ENCODE measurements around the gene THPO.

Gene THPO

DNA sequence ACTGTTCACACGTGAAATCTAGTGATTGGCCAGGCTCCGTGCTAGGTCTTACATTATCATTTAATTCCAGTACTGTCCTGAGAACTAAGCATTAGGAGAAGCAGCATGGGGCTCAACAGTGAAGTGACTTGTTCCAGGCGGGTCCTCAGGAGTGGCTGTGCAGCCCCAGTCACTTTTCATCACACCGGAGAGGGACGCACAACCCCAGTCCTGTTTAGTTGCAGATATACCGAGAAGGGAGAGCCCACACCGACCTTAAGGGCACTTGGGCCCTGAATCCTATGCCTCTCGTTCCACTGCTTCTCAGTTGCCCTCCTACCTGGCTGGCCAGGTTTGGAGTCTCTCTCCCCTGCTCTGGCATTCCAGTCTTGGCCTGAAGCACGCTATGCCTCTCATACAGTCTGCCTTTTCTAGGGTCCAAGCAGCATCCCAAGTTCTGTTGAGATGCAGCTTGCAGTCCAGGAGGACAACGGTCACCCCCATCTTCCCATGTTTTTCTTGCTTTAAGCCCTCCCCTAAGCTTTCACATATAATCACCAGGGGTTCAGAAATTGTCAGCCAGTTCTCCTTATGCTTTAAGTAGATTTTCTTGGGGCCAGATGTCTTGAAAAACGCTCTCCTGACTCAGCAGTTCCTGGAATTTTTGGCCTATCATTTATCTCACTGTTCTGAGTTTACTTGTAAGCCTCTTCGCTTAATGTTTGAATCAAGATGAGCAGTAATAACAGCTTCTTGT, 30.5 kb downstream of the THPO start:
- H2BK120ac ChIP-seq (ENCODE audit: insufficient read depth, low read length, poor library complexity): no peak overlapping the region
- WGBS (ENCODE audit: extremely low coverage, insufficient coverage, insufficient read length): no CpG with 5 or more reads among the region's 12 CpGs
- no peak overlapping the region for H2BK12ac ChIP-seq (ENCODE audit: low read length)
- no peak overlapping the region for H3K23ac ChIP-seq (ENCODE audit: low read length)
- no peaks in the 10 kb centered on the region for H3K9me3 ChIP-seq (ENCODE audit: insufficient read depth, low read depth, low read length)
- no peak overlapping the region for H3K4me2 ChIP-seq (ENCODE audit: low read length)
- no peak overlapping the region for H3K18ac ChIP-seq (ENCODE audit: low read length)
- no peak overlapping the region for H3K4me3 ChIP-seq (ENCODE audit: low read depth, low read length)
- no peak overlapping the region for H3K9ac ChIP-seq (ENCODE audit: low read length)
- no peak overlapping the region for H3K4ac ChIP-seq (ENCODE audit: low read depth, low read length)
- H3K36me3 ChIP-seq (ENCODE audit: control insufficient read depth in 1 of 2, insufficient read depth in 2 of 2, low read length in 2 of 2): peaks cover 25 to 34% of the 10 kb centered on the region in 2 experiments
- H4K91ac ChIP-seq (ENCODE audit: low read depth, low read length): no peak overlapping the region
- H4K12ac ChIP-seq (ENCODE audit: low read depth, low read length): no peak overlapping the region
- H3K14ac ChIP-seq (ENCODE audit: low read length): no peak overlapping the region
- H3K79me1 ChIP-seq (ENCODE audit: low read length): no peaks in the 10 kb centered on the region
- no peaks in the 10 kb centered on the region for H3K79me2 ChIP-seq (ENCODE audit: control insufficient read depth, insufficient read depth, low read length, poor library complexity)
- H2AK5ac ChIP-seq (ENCODE audit: low read length): no peak overlapping the region
- no peak overlapping the region for H2BK5ac ChIP-seq (ENCODE audit: low read depth, low read length, poor library complexity)
- DNase-seq: no peak
- no peaks in the 10 kb centered on the region for H3K27me3 ChIP-seq (ENCODE audit: insufficient read depth, low read length)
- no peak overlapping the region for H2AFZ ChIP-seq (ENCODE audit: insufficient read depth, low read length, poor library complexity)
- no peak overlapping the region for H4K8ac ChIP-seq (ENCODE audit: low read depth, low read length)
- H3K27ac ChIP-seq (ENCODE audit: low read depth, low read length): no peak overlapping the region
- H3K4me1 ChIP-seq (ENCODE audit: control insufficient read depth in 1 of 2, insufficient read depth in 2 of 2, low read length in 2 of 2): no peaks in the 10 kb centered on the region

- H4K91ac ChIP-seq (ENCODE audit: low read depth, low read length): no peak overlapping the region
- no peak overlapping the region for H2BK120ac ChIP-seq (ENCODE audit: insufficient read depth, low read length, poor library complexity)
- no peak overlapping the region for H3K23ac ChIP-seq (ENCODE audit: low read length)
- no peak overlapping the region for H2BK5ac ChIP-seq (ENCODE audit: low read depth, low read length, poor library complexity)
- H3K79me2 ChIP-seq (ENCODE audit: control insufficient read depth, insufficient read depth, low read length, poor library complexity): no peaks in the 10 kb centered on the region
- no peaks in the 10 kb centered on the region for H3K27me3 ChIP-seq (ENCODE audit: insufficient read depth, low read length)
- no peak overlapping the region for H2BK12ac ChIP-seq (ENCODE audit: low read length)
- no peak overlapping the region for H3K27ac ChIP-seq (ENCODE audit: low read depth, low read length)
- no peaks in the 10 kb centered on the region for H3K79me1 ChIP-seq (ENCODE audit: low read length)
- H3K18ac ChIP-seq (ENCODE audit: low read length): no peak overlapping the region
- whole genome bisulfite sequencing (ENCODE audit: extremely low coverage, insufficient coverage, insufficient read length): no CpG with 5 or more reads among the region's 20 CpGs
- no peak overlapping the region for H2AFZ ChIP-seq (ENCODE audit: insufficient read depth, low read length, poor library complexity)
- no peak for DNase-seq
- no peak overlapping the region for H3K4ac ChIP-seq (ENCODE audit: low read depth, low read length)
- peaks cover 24 to 29% of the 10 kb centered on the region in 2 experiments for H3K36me3 ChIP-seq (ENCODE audit: control insufficient read depth in 1 of 2, insufficient read depth in 2 of 2, low read length in 2 of 2)
- H3K14ac ChIP-seq (ENCODE audit: low read length): no peak overlapping the region
- no peak overlapping the region for H3K4me3 ChIP-seq (ENCODE audit: low read depth, low read length)
- no peak overlapping the region for H2AK5ac ChIP-seq (ENCODE audit: low read length)
- no peak overlapping the region for H3K4me2 ChIP-seq (ENCODE audit: low read length)
- no peaks in the 10 kb centered on the region for H3K9me3 ChIP-seq (ENCODE audit: insufficient read depth, low read depth, low read length)
- H4K8ac ChIP-seq (ENCODE audit: low read depth, low read length): no peak overlapping the region
- H3K9ac ChIP-seq (ENCODE audit: low read length): no peak overlapping the region
- H3K4me1 ChIP-seq (ENCODE audit: control insufficient read depth in 1 of 2, insufficient read depth in 2 of 2, low read length in 2 of 2): no peaks in the 10 kb centered on the region
- no peak overlapping the region for H4K12ac ChIP-seq (ENCODE audit: low read depth, low read length)
Measured at GRCh38 chr3:184346480-184347190, 31.4 kb downstream of the THPO start.

- H2AK5ac ChIP-seq (ENCODE audit: low read length): no peak overlapping the region
- H3K23ac ChIP-seq (ENCODE audit: low read length): no peak overlapping the region
- no peaks in the 10 kb centered on the region for H3K79me1 ChIP-seq (ENCODE audit: low read length)
- H2BK120ac ChIP-seq (ENCODE audit: insufficient read depth, low read length, poor library complexity): no peak overlapping the region
- H3K27ac ChIP-seq (ENCODE audit: low read depth, low read length): no peak overlapping the region
- H3K79me2 ChIP-seq (ENCODE audit: control insufficient read depth, insufficient read depth, low read length, poor library complexity): no peaks in the 10 kb centered on the region
- peak; percentile 44 to 64 for DNase-seq
- H3K4me2 ChIP-seq (ENCODE audit: low read length): no peak overlapping the region
- H4K91ac ChIP-seq (ENCODE audit: low read depth, low read length): no peak overlapping the region
- no peaks in the 10 kb centered on the region for H3K27me3 ChIP-seq (ENCODE audit: insufficient read depth, low read length)
- H2AFZ ChIP-seq (ENCODE audit: insufficient read depth, low read length, poor library complexity): no peak overlapping the region
- H4K8ac ChIP-seq (ENCODE audit: low read depth, low read length): no peak overlapping the region
- WGBS (ENCODE audit: extremely low coverage, insufficient coverage, insufficient read length): no CpG with 5 or more reads among the region's 14 CpGs
- no peak overlapping the region for H3K4ac ChIP-seq (ENCODE audit: low read depth, low read length)
- peaks cover 21 to 28% of the 10 kb centered on the region in 2 experiments for H3K36me3 ChIP-seq (ENCODE audit: control insufficient read depth in 1 of 2, insufficient read depth in 2 of 2, low read length in 2 of 2)
- H3K18ac ChIP-seq (ENCODE audit: low read length): no peak overlapping the region
- no peak overlapping the region for H4K12ac ChIP-seq (ENCODE audit: low read depth, low read length)
- H3K4me3 ChIP-seq (ENCODE audit: low read depth, low read length): no peak overlapping the region
- no peak overlapping the region for H3K14ac ChIP-seq (ENCODE audit: low read length)
- H3K9ac ChIP-seq (ENCODE audit: low read length): no peak overlapping the region
- no peaks in the 10 kb centered on the region for H3K4me1 ChIP-seq (ENCODE audit: control insufficient read depth in 1 of 2, insufficient read depth in 2 of 2, low read length in 2 of 2)
- H3K9me3 ChIP-seq (ENCODE audit: insufficient read depth, low read depth, low read length): no peaks in the 10 kb centered on the region
- H2BK12ac ChIP-seq (ENCODE audit: low read length): no peak overlapping the region
- H2BK5ac ChIP-seq (ENCODE audit: low read depth, low read length, poor library complexity): no peak overlapping the region
Measured at GRCh38 chr3:184345317-184346144, 32.5 kb downstream of the THPO start.

DNA sequence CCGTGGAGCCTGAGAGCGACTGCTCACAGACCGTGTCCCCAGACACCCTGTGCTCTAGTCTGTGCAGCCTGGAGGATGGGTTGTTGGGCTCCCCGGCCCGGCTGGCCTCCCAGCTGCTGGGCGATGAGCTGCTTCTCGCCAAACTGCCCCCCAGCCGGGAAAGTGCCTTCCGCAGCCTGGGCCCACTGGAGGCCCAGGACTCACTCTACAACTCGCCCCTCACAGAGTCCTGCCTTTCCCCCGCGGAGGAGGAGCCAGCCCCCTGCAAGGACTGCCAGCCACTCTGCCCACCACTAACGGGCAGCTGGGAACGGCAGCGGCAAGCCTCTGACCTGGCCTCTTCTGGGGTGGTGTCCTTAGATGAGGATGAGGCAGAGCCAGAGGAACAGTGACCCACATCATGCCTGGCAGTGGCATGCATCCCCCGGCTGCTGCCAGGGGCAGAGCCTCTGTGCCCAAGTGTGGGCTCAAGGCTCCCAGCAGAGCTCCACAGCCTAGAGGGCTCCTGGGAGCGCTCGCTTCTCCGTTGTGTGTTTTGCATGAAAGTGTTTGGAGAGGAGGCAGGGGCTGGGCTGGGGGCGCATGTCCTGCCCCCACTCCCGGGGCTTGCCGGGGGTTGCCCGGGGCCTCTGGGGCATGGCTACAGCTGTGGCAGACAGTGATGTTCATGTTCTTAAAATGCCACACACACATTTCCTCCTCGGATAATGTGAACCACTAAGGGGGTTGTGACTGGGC, 33.3 kb downstream of the THPO start:
- no peaks in the 10 kb centered on the region for H3K79me2 ChIP-seq (ENCODE audit: control insufficient read depth, insufficient read depth, low read length, poor library complexity)
- peaks cover 21 to 28% of the 10 kb centered on the region in 2 experiments for H3K36me3 ChIP-seq (ENCODE audit: control insufficient read depth in 1 of 2, insufficient read depth in 2 of 2, low read length in 2 of 2)
- no peak overlapping the region for H2AFZ ChIP-seq (ENCODE audit: insufficient read depth, low read length, poor library complexity)
- H4K91ac ChIP-seq (ENCODE audit: low read depth, low read length): no peak overlapping the region
- H3K4me2 ChIP-seq (ENCODE audit: low read length): no peak overlapping the region
- H3K4ac ChIP-seq (ENCODE audit: low read depth, low read length): no peak overlapping the region
- no peak overlapping the region for H3K18ac ChIP-seq (ENCODE audit: low read length)
- no peak overlapping the region for H4K8ac ChIP-seq (ENCODE audit: low read depth, low read length)
- no peak overlapping the region for H2BK120ac ChIP-seq (ENCODE audit: insufficient read depth, low read length, poor library complexity)
- no peak overlapping the region for H3K9ac ChIP-seq (ENCODE audit: low read length)
- no peak overlapping the region for H3K14ac ChIP-seq (ENCODE audit: low read length)
- no peak overlapping the region for H2BK5ac ChIP-seq (ENCODE audit: low read depth, low read length, poor library complexity)
- no peaks in the 10 kb centered on the region for H3K9me3 ChIP-seq (ENCODE audit: insufficient read depth, low read depth, low read length)
- no peak overlapping the region for H4K12ac ChIP-seq (ENCODE audit: low read depth, low read length)
- H3K79me1 ChIP-seq (ENCODE audit: low read length): no peaks in the 10 kb centered on the region
- H2BK12ac ChIP-seq (ENCODE audit: low read length): no peak overlapping the region
- no peak overlapping the region for H3K23ac ChIP-seq (ENCODE audit: low read length)
- no peak for DNase-seq
- H3K27me3 ChIP-seq (ENCODE audit: insufficient read depth, low read length): no peaks in the 10 kb centered on the region
- no peak overlapping the region for H2AK5ac ChIP-seq (ENCODE audit: low read length)
- no CpG with 5 or more reads among the region's 24 CpGs for WGBS (ENCODE audit: extremely low coverage, insufficient coverage, insufficient read length)
- no peak overlapping the region for H3K4me3 ChIP-seq (ENCODE audit: low read depth, low read length)
- H3K4me1 ChIP-seq (ENCODE audit: control insufficient read depth in 1 of 2, insufficient read depth in 2 of 2, low read length in 2 of 2): no peaks in the 10 kb centered on the region
- H3K27ac ChIP-seq (ENCODE audit: low read depth, low read length): no peak overlapping the region
